Tibial nerve (tissue), 3 donors: ENCODE measurements around the gene OR10G2.

Experiments
- POLR2A ChIP-seq, 2 donors: fragments of 450-650 bp; IDR thresholded peaks; one replicate each; pipeline ENCODE4 v1.6.1; 2017; ENCODE audit warnings: antibody characterized with exemption in 2 of 2, mild to moderate bottlenecking in 2 of 2, moderate library complexity in 2 of 2
- TF ChIP-seq, protein P1 (sequence below), 5 experiments: fragments of 200-600 bp in 3 of 5; fragments of 450-650 bp in 2 of 5; sonication (generic) in 3 of 5; IDR thresholded peaks; one replicate each; pipeline ENCODE4 v1.5.1; 2016 to 2019; ENCODE audit warnings: antibody characterized with exemption in 5 of 5, mild to moderate bottlenecking in 3 of 5, moderate library complexity in 2 of 5

GRCh38 chr14:21647380-21647779, 12.6 kb upstream of the OR10G2 start:
- TF ChIP-seq, protein P1, sequence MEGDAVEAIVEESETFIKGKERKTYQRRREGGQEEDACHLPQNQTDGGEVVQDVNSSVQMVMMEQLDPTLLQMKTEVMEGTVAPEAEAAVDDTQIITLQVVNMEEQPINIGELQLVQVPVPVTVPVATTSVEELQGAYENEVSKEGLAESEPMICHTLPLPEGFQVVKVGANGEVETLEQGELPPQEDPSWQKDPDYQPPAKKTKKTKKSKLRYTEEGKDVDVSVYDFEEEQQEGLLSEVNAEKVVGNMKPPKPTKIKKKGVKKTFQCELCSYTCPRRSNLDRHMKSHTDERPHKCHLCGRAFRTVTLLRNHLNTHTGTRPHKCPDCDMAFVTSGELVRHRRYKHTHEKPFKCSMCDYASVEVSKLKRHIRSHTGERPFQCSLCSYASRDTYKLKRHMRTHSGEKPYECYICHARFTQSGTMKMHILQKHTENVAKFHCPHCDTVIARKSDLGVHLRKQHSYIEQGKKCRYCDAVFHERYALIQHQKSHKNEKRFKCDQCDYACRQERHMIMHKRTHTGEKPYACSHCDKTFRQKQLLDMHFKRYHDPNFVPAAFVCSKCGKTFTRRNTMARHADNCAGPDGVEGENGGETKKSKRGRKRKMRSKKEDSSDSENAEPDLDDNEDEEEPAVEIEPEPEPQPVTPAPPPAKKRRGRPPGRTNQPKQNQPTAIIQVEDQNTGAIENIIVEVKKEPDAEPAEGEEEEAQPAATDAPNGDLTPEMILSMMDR (IDR thresholded peaks at IDR 0.05) = no peak
- no peak for TF ChIP-seq POLR2A (IDR thresholded peaks at IDR 0.05)
